Effector memory CD4-positive, alpha-beta T cell (primary cell): ENCODE data around the gene DISC1.

Experiments
- DNase-seq, 3 donors: peaks; one replicate each; pipeline ENCODE4 v3.0.0-alpha.2; 2020
- H3K27ac ChIP-seq: 2 replicates; pipeline ENCODE4 v1.7.0; 2013; ENCODE audit warnings: mild to moderate bottlenecking, low read length, moderate library complexity; ENCODE audit not compliant: insufficient read depth, poor library complexity, severe bottlenecking
- H3K27me3 ChIP-seq: replicated peaks from 2 replicates; pipeline ENCODE4 v1.7.0; 2013; ENCODE audit warnings: mild to moderate bottlenecking, low read length; ENCODE audit not compliant: insufficient read depth, control insufficient read depth, poor library complexity, severe bottlenecking
- H3K36me3 ChIP-seq: 2 replicates; pipeline ENCODE4 v1.7.0; 2013; ENCODE audit warnings: mild to moderate bottlenecking, low read length, moderate library complexity; ENCODE audit not compliant: control insufficient read depth, insufficient read depth
- H3K4me1 ChIP-seq: 2 replicates; pipeline ENCODE4 v1.7.0; 2013; ENCODE audit warnings: low read length, mild to moderate bottlenecking; ENCODE audit not compliant: control insufficient read depth, insufficient read depth, poor library complexity, severe bottlenecking
- H3K4me3 ChIP-seq: 2 replicates; pipeline ENCODE4 v1.7.0; 2013; ENCODE audit warnings: low read length, low read depth, mild to moderate bottlenecking; ENCODE audit not compliant: insufficient read depth, poor library complexity, severe bottlenecking
- H3K9me3 ChIP-seq: 2 replicates; pipeline ENCODE4 v1.7.0; 2013; ENCODE audit warnings: mild to moderate bottlenecking, low read length, moderate library complexity; ENCODE audit not compliant: control insufficient read depth

DISC1 gene

GRCh38 chr1:231814021-231814420 lies 187.4 kb downstream of the DISC1 start:
- DNase-seq: no peak
- H3K4me3 ChIP-seq: no peak overlapping the region

GRCh38 chr1:231814521-231814920 lies 187.9 kb downstream of the DISC1 start:
- H3K27me3 ChIP-seq: no peaks in the 10 kb centered on the region
- no peak overlapping the region for H3K4me3 ChIP-seq
- H3K9me3 ChIP-seq: no peaks in the 10 kb centered on the region
- H3K4me1 ChIP-seq: no peaks in the 10 kb centered on the region
- H3K36me3 ChIP-seq: no peaks in the 10 kb centered on the region
- no peak overlapping the region for H3K27ac ChIP-seq
- no peak for DNase-seq

More at GRCh38 chr1:231814021-231814420, 187.4 kb downstream of the DISC1 start:
- no peaks in the 10 kb centered on the region for H3K36me3 ChIP-seq
- no peaks in the 10 kb centered on the region for H3K9me3 ChIP-seq
- no peak overlapping the region for H3K27ac ChIP-seq
- H3K27me3 ChIP-seq: no peaks in the 10 kb centered on the region
- no peaks in the 10 kb centered on the region for H3K4me1 ChIP-seq

GRCh38 chr1:231817801-231818200 lies 191.2 kb downstream of the DISC1 start:
- no peaks in the 10 kb centered on the region for H3K4me1 ChIP-seq
- no peaks in the 10 kb centered on the region for H3K27me3 ChIP-seq
- no peak overlapping the region for H3K4me3 ChIP-seq
- no peaks in the 10 kb centered on the region for H3K36me3 ChIP-seq
- H3K27ac ChIP-seq: no peak overlapping the region
- no peaks in the 10 kb centered on the region for H3K9me3 ChIP-seq
- no peak for DNase-seq

GRCh38 chr1:231818337-231818736 lies 191.7 kb downstream of the DISC1 start:
- Histone ChIP-seq H3K27ac (no peak overlapping the region), H3K4me1 (no peaks in the 10 kb centered on the region), H3K9me3 (no peaks in the 10 kb centered on the region), H3K27me3 (no peaks in the 10 kb centered on the region), H3K36me3 (no peaks in the 10 kb centered on the region), H3K4me3 (no peak overlapping the region)
- DNase-seq: no peak

- Histone ChIP-seq H3K36me3 (peaks cover 2% of the 10 kb centered on the region), H3K27me3 (no peaks in the 10 kb centered on the region), H3K9me3 (no peaks in the 10 kb centered on the region), H3K4me1 (no peaks in the 10 kb centered on the region), H3K27ac (no peak overlapping the region), H3K4me3 (no peak overlapping the region)
- no peak for DNase-seq
Measured at GRCh38 chr1:231821281-231821680, 194.7 kb downstream of the DISC1 start.

- no peak overlapping the region for H3K4me3 ChIP-seq
- no peaks in the 10 kb centered on the region for H3K9me3 ChIP-seq
- H3K27me3 ChIP-seq: no peaks in the 10 kb centered on the region
- no peak for DNase-seq
- H3K4me1 ChIP-seq: no peaks in the 10 kb centered on the region
- H3K36me3 ChIP-seq: peaks cover 8% of the 10 kb centered on the region
- H3K27ac ChIP-seq: no peak overlapping the region
Measured at GRCh38 chr1:231822041-231822440, 195.5 kb downstream of the DISC1 start.

GRCh38 chr1:231826566-231826965 lies 200.0 kb downstream of the DISC1 start:
- Histone ChIP-seq H3K27ac (no peak overlapping the region), H3K4me3 (no peak overlapping the region), H3K9me3 (no peaks in the 10 kb centered on the region), H3K36me3 (peaks cover 8% of the 10 kb centered on the region), H3K27me3 (no peaks in the 10 kb centered on the region), H3K4me1 (no peaks in the 10 kb centered on the region)
- no peak for DNase-seq

- Histone ChIP-seq H3K27me3 (no peaks in the 10 kb centered on the region), H3K9me3 (no peaks in the 10 kb centered on the region), H3K36me3 (peaks cover 8% of the 10 kb centered on the region), H3K27ac (no peak overlapping the region), H3K4me1 (no peaks in the 10 kb centered on the region), H3K4me3 (no peak overlapping the region)
- no peak for DNase-seq
Measured at GRCh38 chr1:231827337-231828105, 200.9 kb downstream of the DISC1 start.

GRCh38 chr1:231828182-231828920 lies 201.8 kb downstream of the DISC1 start:
- no peaks in the 10 kb centered on the region for H3K9me3 ChIP-seq
- DNase-seq: no peak
- H3K27ac ChIP-seq: no peak overlapping the region
- H3K27me3 ChIP-seq: no peaks in the 10 kb centered on the region
- H3K36me3 ChIP-seq: peaks cover 8% of the 10 kb centered on the region
- H3K4me1 ChIP-seq: no peaks in the 10 kb centered on the region
- H3K4me3 ChIP-seq: no peak overlapping the region

GRCh38 chr1:231829332-231829731 lies 202.7 kb downstream of the DISC1 start:
- no peak for DNase-seq
- H3K27ac ChIP-seq: no peak overlapping the region
- no peaks in the 10 kb centered on the region for H3K27me3 ChIP-seq

More at GRCh38 chr1:231829332-231829731, 202.7 kb downstream of the DISC1 start:
- Histone ChIP-seq H3K4me1 (no peaks in the 10 kb centered on the region), H3K4me3 (no peak overlapping the region), H3K9me3 (no peaks in the 10 kb centered on the region), H3K36me3 (peaks cover 8% of the 10 kb centered on the region)
